SK-N-MC (cell line): ENCODE results near the gene DNAH1.

Source experiments
- EZH2 ChIP-seq: fragments of 200-600 bp; sonication (generic); IDR thresholded peaks from one replicate; pipeline ENCODE4 v1.6.1; 2017; ENCODE audit warnings: antibody characterized with exemption
- POLR2AphosphoS5 ChIP-seq: IDR thresholded peaks from 2 replicates; pipeline ENCODE4 v1.6.1; 2012; ENCODE audit warnings: mild to moderate bottlenecking, low read depth, low read length, borderline replicate concordance

DNA sequence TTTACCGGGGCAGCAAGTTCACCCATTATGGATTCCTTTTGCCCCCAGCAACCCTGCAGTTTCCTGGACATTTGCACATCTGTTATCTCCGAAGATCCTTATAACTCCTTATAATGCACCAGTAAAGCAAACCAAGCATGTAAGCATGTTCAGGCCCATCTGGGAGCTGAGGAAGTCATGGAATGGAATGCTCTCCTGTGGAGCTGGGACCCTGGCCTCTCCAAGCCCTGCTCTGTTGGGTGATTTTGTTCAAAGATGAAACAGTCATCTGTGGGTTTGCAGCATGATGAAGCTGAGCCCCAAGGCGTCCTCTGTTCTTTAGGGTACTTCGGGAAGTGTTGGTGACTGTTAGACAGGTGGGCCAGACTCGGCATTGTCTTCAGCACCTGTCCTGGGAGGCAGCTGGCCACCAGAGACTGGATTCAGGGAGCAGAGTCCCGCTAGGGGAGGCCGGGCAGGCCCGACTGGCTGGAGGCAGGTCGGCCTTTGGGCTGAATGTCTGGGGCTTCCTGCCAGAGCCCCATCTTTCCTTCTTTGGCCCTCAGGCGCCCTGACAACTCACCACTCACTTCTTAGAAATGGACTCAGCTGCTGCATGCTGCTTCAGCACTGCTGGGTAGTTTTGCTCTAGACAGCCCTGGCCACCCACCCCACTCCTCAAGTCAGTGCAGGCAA, 3.9 kb downstream of the DNAH1 start:
- TF ChIP-seq EZH2 (no peak), POLR2AphosphoS5 (no peak)
